GM23338 (cell line): ENCODE measurements around the gene TMEM214. TPM values are rescaled to one million over a fixed set of nuclear protein-coding genes. Genes with fewer than 3 reads are reported as not detected.

Experiments used
- ATAC-seq: fragments of 200-7000 bp; cut with Tn5 transposase; 3 replicates; pipeline ENCODE4 v1.9.1; 2020
- DNase-seq: peaks from one replicate; pipeline ENCODE4 v3.0.0-alpha.2; 2015; ENCODE audit warnings: low spot score
- H2AFZ ChIP-seq: fragments of 200-600 bp; sonication (generic); 2 replicates; pipeline ENCODE4 v1.8.0; 2016; ENCODE audit warnings: antibody characterized with exemption, mild to moderate bottlenecking, moderate library complexity
- H3F3A ChIP-seq: fragments of 200-600 bp; sonication (generic); replicated peaks from 2 replicates; pipeline ENCODE4 v1.8.0; 2017; ENCODE audit warnings: antibody characterized with exemption, mixed run types, low read depth
- H3K27ac ChIP-seq: fragments of 200-600 bp; sonication (generic); 2 replicates; pipeline ENCODE4 v1.6.1; 2016; ENCODE audit warnings: low read depth
- H3K27me3 ChIP-seq: fragments of 200-600 bp; sonication (generic); 2 replicates; pipeline ENCODE4 v1.8.0; 2016; ENCODE audit warnings: mild to moderate bottlenecking, mixed run types, moderate library complexity; ENCODE audit not compliant: insufficient read depth
- H3K36me3 ChIP-seq: fragments of 200-600 bp; sonication (generic); 2 replicates; pipeline ENCODE4 v1.8.0; 2016; ENCODE audit warnings: mild to moderate bottlenecking; ENCODE audit not compliant: insufficient read depth
- H3K4me1 ChIP-seq: fragments of 200-600 bp; sonication (generic); 2 replicates; pipeline ENCODE4 v1.8.0; 2016; ENCODE audit warnings: mild to moderate bottlenecking, moderate library complexity; ENCODE audit not compliant: insufficient read depth
- H3K4me2 ChIP-seq: fragments of 200-600 bp; sonication (generic); 2 replicates; pipeline ENCODE4 v1.7.1; 2017; ENCODE audit warnings: mixed run types
- H3K4me3 ChIP-seq: fragments of 200-600 bp; sonication (generic); 2 replicates; pipeline ENCODE4 v1.6.1; 2016; ENCODE audit warnings: mixed run types
- H3K79me2 ChIP-seq: fragments of 200-600 bp; sonication (generic); replicated peaks from 2 replicates; pipeline ENCODE4 v1.8.0; 2017; ENCODE audit warnings: mild to moderate bottlenecking; ENCODE audit not compliant: insufficient read depth
- H3K9me2 ChIP-seq: fragments of 200-600 bp; sonication (generic); 2 replicates; pipeline ENCODE4 v1.8.0; 2017; ENCODE audit not compliant: insufficient read depth
- H4K20me1 ChIP-seq: fragments of 200-600 bp; sonication (generic); replicated peaks from 2 replicates; pipeline ENCODE4 v1.8.0; 2017; ENCODE audit warnings: mild to moderate bottlenecking; ENCODE audit not compliant: insufficient read depth
- H3K27ac Mint-ChIP-seq: 2 replicates; pipeline ENCODE4 v1.8.0; 2020; ENCODE audit warnings: inconsistent platforms, mild to moderate bottlenecking, moderate library complexity, mixed read lengths
- H3K27me3 Mint-ChIP-seq: 3 replicates; pipeline ENCODE4 v1.8.0; 2022; ENCODE audit warnings: low read depth, mild to moderate bottlenecking, moderate library complexity, mixed read lengths, inconsistent platforms; ENCODE audit not compliant: insufficient read depth, poor library complexity
- H3K36me3 Mint-ChIP-seq: 3 replicates; pipeline ENCODE4 v1.8.0; 2021; ENCODE audit warnings: low read depth, mild to moderate bottlenecking, inconsistent platforms, moderate library complexity, mixed read lengths
- H3K4me1 Mint-ChIP-seq: 3 replicates; pipeline ENCODE4 v1.8.0; 2020; ENCODE audit warnings: mild to moderate bottlenecking, inconsistent platforms, mixed read lengths
- H3K4me3 Mint-ChIP-seq: 3 replicates; pipeline ENCODE4 v1.8.0; 2021; ENCODE audit warnings: moderate library complexity, mild to moderate bottlenecking, inconsistent platforms, mixed read lengths
- H3K9me3 Mint-ChIP-seq: 3 replicates; pipeline ENCODE4 v1.8.0; 2020; ENCODE audit warnings: moderate library complexity, mild to moderate bottlenecking, inconsistent platforms, mixed read lengths
- CREB1 ChIP-seq: fragments of 250-450 bp; sonication (Bioruptor Pico); IDR thresholded peaks from 2 replicates; pipeline ENCODE4 v1.5.0; 2020; ENCODE audit warnings: low read depth, mild to moderate bottlenecking, moderate library complexity
- EZH2 ChIP-seq: fragments of 200-600 bp; sonication (generic); IDR thresholded peaks from one replicate; pipeline ENCODE4 v1.8.0; 2017; ENCODE audit warnings: antibody characterized with exemption, mild to moderate bottlenecking, low read depth; ENCODE audit not compliant: unreplicated experiment
- EZH2phosphoT487 ChIP-seq: fragments of 200-600 bp; sonication (generic); IDR thresholded peaks from one replicate; pipeline ENCODE4 v1.8.1; 2018; ENCODE audit warnings: antibody characterized with exemption; ENCODE audit not compliant: unreplicated experiment
- JUNB ChIP-seq: IDR thresholded peaks from one replicate; pipeline ENCODE4 v1.6.1; 2016; ENCODE audit warnings: antibody characterized with exemption; ENCODE audit not compliant: unreplicated experiment
- NANOG ChIP-seq: IDR thresholded peaks from 2 replicates; pipeline ENCODE4 v1.6.1; 2016; ENCODE audit warnings: antibody characterized with exemption, borderline replicate concordance
- POLR2AphosphoS5 ChIP-seq: IDR thresholded peaks from 2 replicates; pipeline ENCODE4 v1.6.1; 2016; ENCODE audit warnings: antibody characterized with exemption, low read depth
- STAT1 ChIP-seq: IDR thresholded peaks from one replicate; pipeline ENCODE4 v1.6.1; 2016; ENCODE audit warnings: antibody characterized with exemption; ENCODE audit not compliant: unreplicated experiment
- ZNF114 ChIP-seq: fragments of 250-450 bp; sonication (Bioruptor Pico); IDR thresholded peaks from 2 replicates; pipeline ENCODE4 v1.5.0; 2020; ENCODE audit warnings: mild to moderate bottlenecking, moderate library complexity
- ZNF331 ChIP-seq: fragments of 250-450 bp; sonication (Bioruptor Pico); IDR thresholded peaks from 2 replicates; pipeline ENCODE4 v1.5.0; 2020; ENCODE audit warnings: low read depth, mild to moderate bottlenecking, moderate library complexity
- polyA plus RNA-seq: library from polyadenylated mRNA; unstranded; fragments of >200 nt; fragmentation: Nextera tagmentation; extraction: Ambion mirVana; gene quantifications from 2 replicates; pipeline ENCODE4 v1.2.1, GENCODE V29; 2016
- total RNA-seq: library from RNA; depleted of rRNA; stranded (reverse); fragments of >200 nt; shearing (Covaris generic); gene quantifications from 2 replicates; pipeline ENCODE4 v1.2.3, GENCODE V29; 2014
- TF ChIP-seq, protein P1 (sequence below), 2 experiments: fragments of 200-600 bp in 1 of 2; sonication (generic) in 1 of 2; conservative IDR thresholded peaks; 2 replicates each; pipeline versions ENCODE4 v1.5.1 to v1.6.1; 2016 to 2017; ENCODE audit warnings: antibody characterized with exemption in 2 of 2, low read depth in 2 of 2, mild to moderate bottlenecking in 2 of 2, moderate library complexity in 1 of 2
- TF ChIP-seq, protein P2 (sequence below): IDR thresholded peaks from 2 replicates; pipeline ENCODE4 v1.6.1; 2016; ENCODE audit warnings: antibody characterized with exemption
- TF ChIP-seq, protein P3 (sequence below): IDR thresholded peaks from one replicate; pipeline ENCODE4 v1.6.1; 2018; ENCODE audit warnings: antibody characterized with exemption; ENCODE audit not compliant: unreplicated experiment

The TMEM214 gene
- total and polyA plus RNA-seq, 2 experiments from 2014 or later: 18.4 to 36.5 TPM

DNA sequence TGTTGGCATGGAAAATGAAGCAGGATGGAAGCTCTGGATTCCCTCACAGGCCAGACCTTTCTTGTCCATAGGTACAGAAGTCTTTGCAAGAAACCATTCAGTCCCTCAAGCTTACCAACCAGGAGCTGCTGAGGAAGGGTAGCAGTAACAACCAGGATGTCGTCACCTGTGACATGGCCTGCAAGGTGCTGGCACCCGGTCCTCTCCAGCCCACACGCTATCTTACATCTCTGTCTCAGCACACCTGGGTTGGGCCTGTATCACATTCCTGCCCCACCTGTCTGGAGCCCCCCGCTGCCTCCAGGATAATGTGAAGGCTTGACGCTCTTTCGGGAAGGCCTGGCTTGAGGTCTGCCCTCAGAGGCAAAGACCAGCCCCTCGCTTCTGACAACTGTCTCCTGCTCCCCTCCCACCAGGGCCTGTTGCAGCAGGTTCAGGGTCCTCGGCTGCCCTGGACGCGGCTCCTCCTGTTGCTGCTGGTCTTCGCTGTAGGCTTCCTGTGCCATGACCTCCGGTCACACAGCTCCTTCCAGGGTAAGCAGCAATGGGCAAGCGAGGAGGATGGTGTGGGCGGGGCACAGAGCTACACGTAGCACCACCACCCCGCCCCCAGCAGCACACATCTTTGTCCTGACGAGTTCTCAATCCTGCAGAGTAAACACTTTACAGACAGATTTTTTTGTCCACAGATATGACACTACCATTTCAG, 6.0 kb downstream of the TMEM214 start (continued):
- TF ChIP-seq, protein P1, sequence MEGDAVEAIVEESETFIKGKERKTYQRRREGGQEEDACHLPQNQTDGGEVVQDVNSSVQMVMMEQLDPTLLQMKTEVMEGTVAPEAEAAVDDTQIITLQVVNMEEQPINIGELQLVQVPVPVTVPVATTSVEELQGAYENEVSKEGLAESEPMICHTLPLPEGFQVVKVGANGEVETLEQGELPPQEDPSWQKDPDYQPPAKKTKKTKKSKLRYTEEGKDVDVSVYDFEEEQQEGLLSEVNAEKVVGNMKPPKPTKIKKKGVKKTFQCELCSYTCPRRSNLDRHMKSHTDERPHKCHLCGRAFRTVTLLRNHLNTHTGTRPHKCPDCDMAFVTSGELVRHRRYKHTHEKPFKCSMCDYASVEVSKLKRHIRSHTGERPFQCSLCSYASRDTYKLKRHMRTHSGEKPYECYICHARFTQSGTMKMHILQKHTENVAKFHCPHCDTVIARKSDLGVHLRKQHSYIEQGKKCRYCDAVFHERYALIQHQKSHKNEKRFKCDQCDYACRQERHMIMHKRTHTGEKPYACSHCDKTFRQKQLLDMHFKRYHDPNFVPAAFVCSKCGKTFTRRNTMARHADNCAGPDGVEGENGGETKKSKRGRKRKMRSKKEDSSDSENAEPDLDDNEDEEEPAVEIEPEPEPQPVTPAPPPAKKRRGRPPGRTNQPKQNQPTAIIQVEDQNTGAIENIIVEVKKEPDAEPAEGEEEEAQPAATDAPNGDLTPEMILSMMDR (conservative IDR thresholded peaks at IDR 0.05; ENCODE audit: low read depth in 2 of 2): no peak
- no peak for TF ChIP-seq ZNF331

DNA sequence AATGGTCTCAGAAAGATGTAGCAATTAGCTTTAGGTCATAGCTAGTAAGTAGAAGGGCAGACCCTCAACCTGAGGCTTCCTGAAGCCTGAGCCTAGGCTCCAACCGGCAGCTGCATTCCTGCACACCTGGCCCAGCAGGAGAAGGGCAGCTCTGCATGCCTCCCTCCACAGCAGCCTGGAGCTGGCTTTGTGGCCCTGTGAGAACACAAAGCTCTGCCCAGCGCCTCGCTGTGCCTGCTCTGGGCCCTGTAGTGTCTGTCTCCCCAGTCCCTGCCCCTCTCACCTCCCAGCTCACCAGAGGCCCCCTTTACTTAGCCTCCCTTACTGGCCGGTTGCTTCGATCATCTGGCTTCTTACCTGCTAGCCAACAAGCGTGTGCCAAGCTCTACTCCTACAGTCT, 6.7 kb downstream of the TMEM214 start:
- no peaks in the 10 kb centered on the region for H3K4me1 Mint-ChIP-seq
- peak; percentile 43 for ATAC-seq
- no peaks in the 10 kb centered on the region for H3F3A ChIP-seq
- peaks cover 4% of the 10 kb centered on the region for H3K27me3 Mint-ChIP-seq
- no peak overlapping the region for H3K27ac ChIP-seq
- H2AFZ ChIP-seq: no peak overlapping the region
- H3K4me3 ChIP-seq: no peak overlapping the region
- no peak for DNase-seq
- H3K9me2 ChIP-seq: no peaks in the 10 kb centered on the region
- no peaks in the 10 kb centered on the region for H3K27me3 ChIP-seq
- no peak overlapping the region for H3K4me3 Mint-ChIP-seq
- H3K9me3 Mint-ChIP-seq: no peaks in the 10 kb centered on the region
- no peaks in the 10 kb centered on the region for H3K4me1 ChIP-seq
- H3K36me3 ChIP-seq: peaks cover 17% of the 10 kb centered on the region; the same call in 1 of the 2 replicates
- H4K20me1 ChIP-seq: no peaks in the 10 kb centered on the region
- no peak overlapping the region for H3K27ac Mint-ChIP-seq
- H3K4me2 ChIP-seq: no peak overlapping the region
- peaks cover 55% of the 10 kb centered on the region for H3K36me3 Mint-ChIP-seq
- H3K79me2 ChIP-seq: peaks cover under 1% of the 10 kb centered on the region; the same call in 1 of the 2 replicates
- TF ChIP-seq JUNB: no peak
- TF ChIP-seq CREB1 (CRISPR knock-in tag): no peak
- TF ChIP-seq, protein P2, sequence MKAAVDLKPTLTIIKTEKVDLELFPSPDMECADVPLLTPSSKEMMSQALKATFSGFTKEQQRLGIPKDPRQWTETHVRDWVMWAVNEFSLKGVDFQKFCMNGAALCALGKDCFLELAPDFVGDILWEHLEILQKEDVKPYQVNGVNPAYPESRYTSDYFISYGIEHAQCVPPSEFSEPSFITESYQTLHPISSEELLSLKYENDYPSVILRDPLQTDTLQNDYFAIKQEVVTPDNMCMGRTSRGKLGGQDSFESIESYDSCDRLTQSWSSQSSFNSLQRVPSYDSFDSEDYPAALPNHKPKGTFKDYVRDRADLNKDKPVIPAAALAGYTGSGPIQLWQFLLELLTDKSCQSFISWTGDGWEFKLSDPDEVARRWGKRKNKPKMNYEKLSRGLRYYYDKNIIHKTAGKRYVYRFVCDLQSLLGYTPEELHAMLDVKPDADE: no peak
- TF ChIP-seq STAT1: no peak
- no peak for TF ChIP-seq EZH2phosphoT487
- no peak for TF ChIP-seq ZNF114 (CRISPR knock-in tag)
- TF ChIP-seq POLR2AphosphoS5: no peak
- TF ChIP-seq, protein P3, sequence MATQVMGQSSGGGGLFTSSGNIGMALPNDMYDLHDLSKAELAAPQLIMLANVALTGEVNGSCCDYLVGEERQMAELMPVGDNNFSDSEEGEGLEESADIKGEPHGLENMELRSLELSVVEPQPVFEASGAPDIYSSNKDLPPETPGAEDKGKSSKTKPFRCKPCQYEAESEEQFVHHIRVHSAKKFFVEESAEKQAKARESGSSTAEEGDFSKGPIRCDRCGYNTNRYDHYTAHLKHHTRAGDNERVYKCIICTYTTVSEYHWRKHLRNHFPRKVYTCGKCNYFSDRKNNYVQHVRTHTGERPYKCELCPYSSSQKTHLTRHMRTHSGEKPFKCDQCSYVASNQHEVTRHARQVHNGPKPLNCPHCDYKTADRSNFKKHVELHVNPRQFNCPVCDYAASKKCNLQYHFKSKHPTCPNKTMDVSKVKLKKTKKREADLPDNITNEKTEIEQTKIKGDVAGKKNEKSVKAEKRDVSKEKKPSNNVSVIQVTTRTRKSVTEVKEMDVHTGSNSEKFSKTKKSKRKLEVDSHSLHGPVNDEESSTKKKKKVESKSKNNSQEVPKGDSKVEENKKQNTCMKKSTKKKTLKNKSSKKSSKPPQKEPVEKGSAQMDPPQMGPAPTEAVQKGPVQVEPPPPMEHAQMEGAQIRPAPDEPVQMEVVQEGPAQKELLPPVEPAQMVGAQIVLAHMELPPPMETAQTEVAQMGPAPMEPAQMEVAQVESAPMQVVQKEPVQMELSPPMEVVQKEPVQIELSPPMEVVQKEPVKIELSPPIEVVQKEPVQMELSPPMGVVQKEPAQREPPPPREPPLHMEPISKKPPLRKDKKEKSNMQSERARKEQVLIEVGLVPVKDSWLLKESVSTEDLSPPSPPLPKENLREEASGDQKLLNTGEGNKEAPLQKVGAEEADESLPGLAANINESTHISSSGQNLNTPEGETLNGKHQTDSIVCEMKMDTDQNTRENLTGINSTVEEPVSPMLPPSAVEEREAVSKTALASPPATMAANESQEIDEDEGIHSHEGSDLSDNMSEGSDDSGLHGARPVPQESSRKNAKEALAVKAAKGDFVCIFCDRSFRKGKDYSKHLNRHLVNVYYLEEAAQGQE: no peak
- TF ChIP-seq, protein P1 (conservative IDR thresholded peaks at IDR 0.05; ENCODE audit: low read depth in 2 of 2): no peak
- TF ChIP-seq NANOG: no peak
- TF ChIP-seq EZH2: no peak
